ENCODE data around the gene SELL.

DNA sequence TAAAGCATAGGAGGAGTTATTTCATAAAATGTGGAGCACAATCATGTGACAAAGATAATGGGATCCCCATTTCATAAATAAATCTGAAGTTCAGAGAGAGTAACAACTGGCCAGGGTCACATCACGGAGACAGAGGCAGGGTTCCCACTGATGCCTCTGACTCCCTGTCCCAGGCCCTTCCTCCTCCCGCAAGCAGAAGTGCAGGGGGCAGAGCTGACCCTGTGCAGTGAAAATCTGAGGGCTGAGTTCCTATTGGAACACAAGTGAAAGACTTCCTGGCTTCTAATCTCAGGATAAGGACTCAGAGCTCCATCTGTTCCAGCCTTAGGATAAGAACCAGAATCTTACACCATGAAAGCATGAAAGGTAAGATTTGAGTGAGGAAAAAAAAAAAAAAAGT, 22.0 kb downstream of the SELL start:
- TF ChIP-seq YY1 (IDR thresholded peaks at IDR 0.05; ENCODE audit: insufficient read depth, insufficient read length) (no peak), ZNF274 (IDR thresholded peaks at IDR 0.05; ENCODE audit: low read depth, low read length) (no peak)

All from NT2/D1 (cell line).